HEK293 (cell line): ENCODE results near the gene LHFPL3.

Source experiments
- CTCF ChIA-PET: fragments of 350-600 bp; formaldehyde crosslinking; extraction: SDS; loops from one replicate; lab custom pipeline; 2021; ENCODE audit warnings: antibody characterized with exemption; lab: Yijun Ruan, JAX
- POLR2A ChIA-PET: fragments of 300-600 bp; formaldehyde crosslinking; extraction: SDS; loops from one replicate; lab custom pipeline; 2020; ENCODE audit warnings: antibody characterized with exemption, inconsistent platforms; lab: Yijun Ruan, JAX
- H3K27ac ChIP-seq: fragments of 200-500 bp; sonication (Bioruptor generic); 2 replicates; pipeline ENCODE4 v1.5.1; 2014; ENCODE audit warnings: low read depth, low read length, control low read depth, inconsistent platforms; ENCODE audit errors: extremely low read depth
- H3K36me3 ChIP-seq, 2 experiments: fragments of 200-500 bp in 1 of 2; sonication (Bioruptor generic) in 1 of 2; 1 replicate in 1 of 2; 2 replicates in 1 of 2; pipeline ENCODE4 v1.5.1; 2014 to 2017; ENCODE audit warnings: inconsistent platforms in 2 of 2, low read length in 2 of 2; ENCODE audit not compliant: control insufficient read depth in 2 of 2, insufficient read depth in 1 of 2
- H3K4me1 ChIP-seq: fragments of 200-500 bp; sonication (Bioruptor generic); 2 replicates; pipeline ENCODE4 v1.5.1; 2014; ENCODE audit warnings: mild to moderate bottlenecking, low read length, inconsistent platforms; ENCODE audit not compliant: control insufficient read depth, insufficient read depth
- H3K4me3 ChIP-seq: 2 replicates; pipeline ENCODE4 v1.5.1; 2011; ENCODE audit warnings: low read depth, mild to moderate bottlenecking, control low read depth, low read length, moderate library complexity
- H3K9me3 ChIP-seq: fragments of 200-500 bp; sonication (Bioruptor generic); 2 replicates; pipeline ENCODE4 v1.5.1; 2014; ENCODE audit warnings: low read depth, low read length, inconsistent platforms; ENCODE audit not compliant: control insufficient read depth, insufficient read depth
- BCL11B ChIP-seq: fragments of 450-650 bp; formaldehyde crosslinking; IDR thresholded peaks from 2 replicates; pipeline ENCODE4 v1.5.1; 2016; ENCODE audit warnings: low read depth, missing biosample characterization, missing genetic modification characterization
- KLF16 ChIP-seq: fragments of 450-650 bp; formaldehyde crosslinking; IDR thresholded peaks from 2 replicates; pipeline ENCODE4 v1.5.1; 2017; ENCODE audit warnings: missing biosample characterization, missing genetic modification characterization
- KLF7 ChIP-seq: fragments of 450-650 bp; formaldehyde crosslinking; IDR thresholded peaks from 2 replicates; pipeline ENCODE4 v1.5.1; 2016; ENCODE audit warnings: missing biosample characterization, missing genetic modification characterization, borderline replicate concordance
- KLF8 ChIP-seq: fragments of 450-650 bp; formaldehyde crosslinking; IDR thresholded peaks from 2 replicates; pipeline ENCODE4 v1.5.1; 2016; ENCODE audit warnings: missing biosample characterization, missing genetic modification characterization
- MZF1 ChIP-seq: fragments of 450-650 bp; formaldehyde crosslinking; IDR thresholded peaks from 2 replicates; pipeline ENCODE4 v1.5.1; 2017; ENCODE audit warnings: missing biosample characterization, missing genetic modification characterization, borderline replicate concordance
- PRDM1 ChIP-seq: fragments of 450-650 bp; formaldehyde crosslinking; IDR thresholded peaks from 2 replicates; pipeline ENCODE4; 2016; ENCODE audit warnings: missing biosample characterization, missing genetic modification characterization
- SCRT1 ChIP-seq: fragments of 450-650 bp; formaldehyde crosslinking; IDR thresholded peaks from 2 replicates; pipeline ENCODE4 v1.5.1; 2016; ENCODE audit warnings: missing biosample characterization, missing genetic modification characterization, borderline replicate concordance
- ZBTB21 ChIP-seq: fragments of 450-650 bp; formaldehyde crosslinking; IDR thresholded peaks from 2 replicates; pipeline ENCODE4 v1.5.1; 2017; ENCODE audit warnings: missing biosample characterization, missing genetic modification characterization
- ZEB2 ChIP-seq: fragments of 450-650 bp; formaldehyde crosslinking; IDR thresholded peaks from 2 replicates; pipeline ENCODE4 v1.5.1; 2016; ENCODE audit warnings: missing biosample characterization, missing genetic modification characterization
- ZNF133 ChIP-seq: fragments of 450-650 bp; formaldehyde crosslinking; IDR thresholded peaks from 2 replicates; pipeline ENCODE4 v1.5.1; 2016; ENCODE audit warnings: missing biosample characterization, missing genetic modification characterization
- ZNF24 ChIP-seq: fragments of 450-650 bp; formaldehyde crosslinking; IDR thresholded peaks from 2 replicates; pipeline ENCODE4 v1.5.1; 2016; ENCODE audit warnings: missing biosample characterization, missing genetic modification characterization
- ZNF398 ChIP-seq: fragments of 450-650 bp; formaldehyde crosslinking; IDR thresholded peaks from 2 replicates; pipeline ENCODE4 v1.5.1; 2017; ENCODE audit warnings: missing biosample characterization, missing genetic modification characterization
- ZNF426 ChIP-seq: fragments of 450-650 bp; formaldehyde crosslinking; IDR thresholded peaks from 2 replicates; pipeline ENCODE4 v1.5.1; 2017; ENCODE audit warnings: missing biosample characterization, missing genetic modification characterization, mild to moderate bottlenecking, inconsistent platforms, moderate library complexity
- ZNF449 ChIP-seq: fragments of 450-650 bp; formaldehyde crosslinking; IDR thresholded peaks from 2 replicates; pipeline ENCODE4 v1.5.1; 2017; ENCODE audit warnings: missing biosample characterization, mild to moderate bottlenecking, missing genetic modification characterization, moderate library complexity
- ZNF560 ChIP-seq: fragments of 450-650 bp; formaldehyde crosslinking; IDR thresholded peaks from 2 replicates; pipeline ENCODE4 v1.5.1; 2017; ENCODE audit warnings: missing biosample characterization, missing genetic modification characterization, borderline replicate concordance
- ZNF571 ChIP-seq: fragments of 450-650 bp; formaldehyde crosslinking; IDR thresholded peaks from 2 replicates; pipeline ENCODE4 v1.5.0; 2017; ENCODE audit warnings: missing biosample characterization, missing genetic modification characterization
- ZNF600 ChIP-seq: fragments of 450-650 bp; formaldehyde crosslinking; IDR thresholded peaks from 2 replicates; pipeline ENCODE4 v1.5.1; 2016; ENCODE audit warnings: missing biosample characterization, missing genetic modification characterization
- ZNF654 ChIP-seq: fragments of 450-650 bp; formaldehyde crosslinking; IDR thresholded peaks from 2 replicates; pipeline ENCODE4 v1.5.1; 2016; ENCODE audit warnings: low read depth, missing biosample characterization, missing genetic modification characterization
- TF ChIP-seq, protein P1 (sequence below): fragments of 450-650 bp; IDR thresholded peaks from 2 replicates; pipeline ENCODE4 v1.5.1; 2018; ENCODE audit warnings: missing biosample characterization, mild to moderate bottlenecking, missing genetic modification characterization

The LHFPL3 gene

GRCh38 chr7:104603957-104604356, 275.6 kb downstream of the LHFPL3 start:
- H3K27ac ChIP-seq = no peak overlapping the region
- CTCF ChIA-PET = interaction anchor here (0.6 kb wide), 1 partner anchor 57 kb away, joined by 4 read pairs; no protein-coding TSS in a partner anchor
- POLR2A ChIA-PET = no interaction called here
- no peak for TF ChIP-seq ZNF426 (tag by site-specific recombination)
- no peaks in the 10 kb centered on the region for H3K36me3 ChIP-seq
- H3K4me3 ChIP-seq = no peak overlapping the region
- H3K9me3 ChIP-seq = no peaks in the 10 kb centered on the region
- no peaks in the 10 kb centered on the region for H3K4me1 ChIP-seq

GRCh38 chr7:104604706-104605105, 276.3 kb downstream of the LHFPL3 start:
- no peaks in the 10 kb centered on the region for H3K9me3 ChIP-seq
- ChIA-PET CTCF (no interaction called here), POLR2A (no interaction called here)

DNA sequence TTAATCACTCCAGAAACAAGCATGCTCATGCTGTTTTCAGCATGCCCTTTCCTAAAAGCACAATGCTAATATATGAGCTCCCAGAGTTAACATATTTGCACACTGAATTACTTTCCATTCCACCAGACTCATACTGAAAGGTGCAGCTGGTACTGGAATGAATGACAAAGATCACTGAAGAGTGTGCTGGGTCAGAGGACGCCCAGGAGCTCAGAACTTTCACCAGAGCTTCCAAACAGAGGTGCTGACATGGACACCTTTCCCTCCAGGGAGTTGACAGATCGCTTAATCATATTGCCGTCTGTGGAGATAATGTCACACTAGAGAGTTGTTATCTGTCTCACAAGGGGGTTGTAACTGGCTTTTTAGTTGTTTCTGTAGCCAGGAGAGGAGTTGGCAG, 292.9 kb downstream of the LHFPL3 start:
- Histone ChIP-seq H3K36me3 (no peaks in the 10 kb centered on the region), H3K27ac (no peak overlapping the region), H3K4me3 (no peak overlapping the region), H3K4me1 (no peaks in the 10 kb centered on the region), H3K9me3 (no peaks in the 10 kb centered on the region)
- ChIA-PET POLR2A (no interaction called here), CTCF (no interaction called here)
- TF ChIP-seq ZNF571 (tag by site-specific recombination) = no peak
- no peak for TF ChIP-seq ZNF449 (tag by site-specific recombination)
- no peak for TF ChIP-seq PRDM1
- no peak for TF ChIP-seq ZNF398 (tag by site-specific recombination)
- no peak for TF ChIP-seq ZEB2 (tag by site-specific recombination)
- TF ChIP-seq KLF8 = no peak
- TF ChIP-seq ZNF133 (tag by site-specific recombination) = no peak
- no peak for TF ChIP-seq KLF16
- no peak for TF ChIP-seq KLF7
- no peak for TF ChIP-seq SCRT1
- TF ChIP-seq MZF1 = no peak
- TF ChIP-seq ZNF600 (tag by site-specific recombination) = no peak
- no peak for TF ChIP-seq ZNF654 (tag by site-specific recombination)
- no peak for TF ChIP-seq ZNF560 (tag by site-specific recombination)
- TF ChIP-seq BCL11B (tag by site-specific recombination) = no peak

More at GRCh38 chr7:104604706-104605105, 276.3 kb downstream of the LHFPL3 start:
- Histone ChIP-seq H3K4me3 (no peak overlapping the region), H3K36me3 (no peaks in the 10 kb centered on the region), H3K27ac (no peak overlapping the region), H3K4me1 (no peaks in the 10 kb centered on the region)
- TF ChIP-seq ZBTB21 (tag by site-specific recombination) (no peak), ZNF24 (tag by site-specific recombination) (no peak)
- TF ChIP-seq, protein P1, sequence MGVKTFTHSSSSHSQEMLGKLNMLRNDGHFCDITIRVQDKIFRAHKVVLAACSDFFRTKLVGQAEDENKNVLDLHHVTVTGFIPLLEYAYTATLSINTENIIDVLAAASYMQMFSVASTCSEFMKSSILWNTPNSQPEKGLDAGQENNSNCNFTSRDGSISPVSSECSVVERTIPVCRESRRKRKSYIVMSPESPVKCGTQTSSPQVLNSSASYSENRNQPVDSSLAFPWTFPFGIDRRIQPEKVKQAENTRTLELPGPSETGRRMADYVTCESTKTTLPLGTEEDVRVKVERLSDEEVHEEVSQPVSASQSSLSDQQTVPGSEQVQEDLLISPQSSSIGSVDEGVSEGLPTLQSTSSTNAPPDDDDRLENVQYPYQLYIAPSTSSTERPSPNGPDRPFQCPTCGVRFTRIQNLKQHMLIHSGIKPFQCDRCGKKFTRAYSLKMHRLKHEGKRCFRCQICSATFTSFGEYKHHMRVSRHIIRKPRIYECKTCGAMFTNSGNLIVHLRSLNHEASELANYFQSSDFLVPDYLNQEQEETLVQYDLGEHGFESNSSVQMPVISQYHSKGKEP = no peak
